ENCODE data around the gene ERC2. TPM values are rescaled to one million over a fixed set of nuclear protein-coding genes. Genes with fewer than 3 reads are reported as not detected.

ERC2 gene
- total RNA-seq, 4 donors from 2014 or later: 5.3 to 8.8 (median 7.8) TPM

DNA sequence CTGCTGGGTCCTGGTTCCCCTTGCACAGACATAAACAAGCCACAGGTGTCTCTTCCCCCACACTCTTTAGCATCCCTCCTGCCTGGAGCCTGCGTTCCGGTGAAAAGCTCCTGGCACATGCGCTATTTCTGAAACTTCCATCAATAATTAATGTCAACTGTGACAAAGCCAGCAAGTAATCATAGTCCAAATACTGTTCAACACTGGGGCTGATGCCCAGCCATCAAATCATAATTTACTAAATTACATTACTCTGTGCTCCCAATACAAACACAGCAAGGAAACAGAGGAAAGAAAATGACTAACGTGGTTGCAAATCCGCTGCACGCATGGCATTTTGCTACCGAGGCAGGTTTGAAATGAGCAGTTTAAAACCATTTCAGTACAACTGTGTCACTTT, 294.7 kb downstream of the ERC2 start:
- DNase-seq: no peak
- intact Hi-C loops (cut with DNase I): no loop called here
- no peaks in the 10 kb centered on the region for H3K36me3 ChIP-seq
- no peak overlapping the region for H3K4me3 ChIP-seq (replicated peaks in 1 of 3)
- H3K27me3 ChIP-seq: no peaks in the 10 kb centered on the region
- TF ChIP-seq POLR2A (IDR thresholded peaks at IDR 0.05): no peak
- no peaks in the 10 kb centered on the region for H3K9me3 ChIP-seq
- no peaks in the 10 kb centered on the region for H3K4me1 ChIP-seq
- no peak overlapping the region for H3K27ac ChIP-seq
- WGBS, 2 donors: 78 to 79% methylated on average over 7 of the region's 7 CpGs

DNA sequence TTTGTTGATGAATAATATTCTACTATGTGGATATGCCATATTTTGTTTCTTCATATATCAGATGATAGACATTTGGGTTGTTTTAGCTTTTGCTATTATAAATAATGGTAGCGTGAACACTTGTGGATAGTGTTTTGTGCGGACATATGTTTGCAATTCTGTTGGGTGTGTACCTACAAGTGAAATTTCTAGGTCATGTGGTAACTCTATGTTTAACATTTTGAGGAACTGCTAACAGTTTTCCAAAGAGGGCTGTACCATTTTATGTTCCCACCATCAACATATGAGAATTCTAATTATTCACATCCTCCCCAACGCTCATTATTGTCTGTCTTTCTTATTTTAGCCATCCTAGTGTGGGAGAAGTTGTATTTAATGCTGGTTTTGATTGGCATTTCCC, 303.8 kb downstream of the ERC2 start:
- no peak for DNase-seq
- no peaks in the 10 kb centered on the region for H3K27me3 ChIP-seq
- H3K27ac ChIP-seq: no peak overlapping the region
- no peaks in the 10 kb centered on the region for H3K36me3 ChIP-seq
- 94% methylated on average over 3 of the region's 3 CpGs for WGBS, 2 donors
- TF ChIP-seq POLR2A (IDR thresholded peaks at IDR 0.05): no peak
- TF ChIP-seq, protein P1, sequence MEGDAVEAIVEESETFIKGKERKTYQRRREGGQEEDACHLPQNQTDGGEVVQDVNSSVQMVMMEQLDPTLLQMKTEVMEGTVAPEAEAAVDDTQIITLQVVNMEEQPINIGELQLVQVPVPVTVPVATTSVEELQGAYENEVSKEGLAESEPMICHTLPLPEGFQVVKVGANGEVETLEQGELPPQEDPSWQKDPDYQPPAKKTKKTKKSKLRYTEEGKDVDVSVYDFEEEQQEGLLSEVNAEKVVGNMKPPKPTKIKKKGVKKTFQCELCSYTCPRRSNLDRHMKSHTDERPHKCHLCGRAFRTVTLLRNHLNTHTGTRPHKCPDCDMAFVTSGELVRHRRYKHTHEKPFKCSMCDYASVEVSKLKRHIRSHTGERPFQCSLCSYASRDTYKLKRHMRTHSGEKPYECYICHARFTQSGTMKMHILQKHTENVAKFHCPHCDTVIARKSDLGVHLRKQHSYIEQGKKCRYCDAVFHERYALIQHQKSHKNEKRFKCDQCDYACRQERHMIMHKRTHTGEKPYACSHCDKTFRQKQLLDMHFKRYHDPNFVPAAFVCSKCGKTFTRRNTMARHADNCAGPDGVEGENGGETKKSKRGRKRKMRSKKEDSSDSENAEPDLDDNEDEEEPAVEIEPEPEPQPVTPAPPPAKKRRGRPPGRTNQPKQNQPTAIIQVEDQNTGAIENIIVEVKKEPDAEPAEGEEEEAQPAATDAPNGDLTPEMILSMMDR (IDR thresholded peaks at IDR 0.05): no peak
- intact Hi-C loops (cut with DNase I): no loop called here
- no peak overlapping the region for H3K4me3 ChIP-seq (replicated peaks in 1 of 3)
- H3K9me3 ChIP-seq: no peaks in the 10 kb centered on the region
- no peaks in the 10 kb centered on the region for H3K4me1 ChIP-seq

DNA sequence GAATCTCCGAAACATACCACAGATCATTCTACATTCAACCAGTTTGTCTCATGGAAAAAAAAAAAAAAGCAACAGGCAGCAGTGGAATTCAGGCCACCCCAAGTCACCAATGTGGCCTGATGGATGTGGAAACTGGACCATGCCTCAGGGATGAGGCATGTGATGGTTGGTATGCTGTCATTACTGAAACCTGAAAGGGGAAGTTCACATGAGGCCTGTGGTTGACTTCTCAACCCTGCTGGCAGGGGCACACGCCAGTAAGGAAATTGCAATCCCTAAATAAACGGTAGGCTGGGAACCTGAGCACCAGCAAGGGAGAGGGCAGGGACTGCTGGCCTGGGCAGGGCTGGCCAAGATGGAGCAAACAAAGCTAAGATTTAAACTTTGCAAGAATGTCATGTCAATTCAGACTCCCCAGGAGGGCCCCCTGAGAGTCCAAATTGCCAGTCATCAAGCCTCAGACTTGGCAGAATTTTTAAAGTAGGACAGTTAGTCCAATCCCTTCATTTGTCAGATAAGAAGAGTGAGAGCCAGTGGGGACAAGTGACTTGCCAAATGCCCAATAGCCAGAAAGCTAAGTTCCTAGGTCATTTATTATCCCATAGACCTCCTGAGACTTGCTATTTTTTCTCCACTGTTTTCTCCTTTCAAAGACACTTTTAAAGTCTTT, 310.4 kb downstream of the ERC2 start:
- H3K4me1 ChIP-seq: no peaks in the 10 kb centered on the region
- no peak overlapping the region for H3K27ac ChIP-seq
- intact Hi-C loops (cut with DNase I): no loop called here
- TF ChIP-seq, protein P1 (IDR thresholded peaks at IDR 0.05): no peak
- TF ChIP-seq POLR2A (IDR thresholded peaks at IDR 0.05): no peak
- no peaks in the 10 kb centered on the region for H3K36me3 ChIP-seq
- peak in 1 of 2 donors; percentile 2 for DNase-seq
- no peaks in the 10 kb centered on the region for H3K9me3 ChIP-seq
- 59 to 76% methylated on average over 3 of the region's 3 CpGs for WGBS, 2 donors
- no peaks in the 10 kb centered on the region for H3K27me3 ChIP-seq
- H3K4me3 ChIP-seq (replicated peaks in 1 of 3): no peak overlapping the region

DNA sequence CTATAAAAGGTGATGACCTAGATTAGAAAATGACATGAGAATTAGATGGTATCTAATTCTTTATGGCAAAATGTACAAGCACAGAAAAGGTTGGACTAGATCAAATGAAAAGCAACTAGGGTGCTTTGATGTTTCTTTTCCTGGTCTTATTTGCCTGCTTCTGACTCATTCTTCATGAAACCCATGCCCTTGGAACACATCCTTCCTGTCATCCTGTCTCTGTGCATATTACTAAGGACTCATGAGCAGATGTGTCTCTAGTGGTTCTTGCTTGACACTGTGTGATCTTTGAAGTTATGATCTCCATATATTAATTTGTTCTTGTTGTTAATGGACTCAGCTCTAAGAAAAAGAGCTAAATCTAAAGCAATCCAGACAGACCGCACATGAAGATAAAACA, 314.0 kb downstream of the ERC2 start:
- no peaks in the 10 kb centered on the region for H3K9me3 ChIP-seq
- DNase-seq: no peak
- no peaks in the 10 kb centered on the region for H3K36me3 ChIP-seq
- H3K4me3 ChIP-seq (replicated peaks in 1 of 3): no peak overlapping the region
- H3K27me3 ChIP-seq: no peaks in the 10 kb centered on the region
- H3K27ac ChIP-seq: no peak overlapping the region
- no peaks in the 10 kb centered on the region for H3K4me1 ChIP-seq
- TF ChIP-seq POLR2A (IDR thresholded peaks at IDR 0.05): no peak
- TF ChIP-seq, protein P1 (IDR thresholded peaks at IDR 0.05): no peak
- intact Hi-C loops (cut with DNase I): no loop called here
- 93 to 97% methylated on average over 1 of the region's 1 CpG for WGBS, 2 donors

DNA sequence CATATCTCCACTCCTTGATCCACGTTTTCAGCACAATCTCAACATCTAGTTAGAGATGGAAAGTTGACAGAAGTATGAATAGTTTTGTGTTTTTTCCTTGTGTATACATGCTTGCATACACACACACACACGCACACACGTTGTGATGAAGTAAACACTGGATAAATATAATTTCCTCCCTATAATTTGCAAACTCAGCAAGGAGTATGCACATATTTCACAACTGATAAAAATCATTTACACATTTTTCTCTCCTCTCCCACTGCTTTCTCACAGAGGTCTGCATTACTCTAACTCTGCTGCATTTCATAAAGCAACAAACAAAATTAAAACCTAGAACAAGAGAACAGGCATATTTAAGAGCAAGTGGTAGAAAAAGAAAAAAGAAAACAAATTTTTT, 320.9 kb downstream of the ERC2 start:
- no peak for TF ChIP-seq POLR2A (IDR thresholded peaks at IDR 0.05)
- TF ChIP-seq, protein P1 (IDR thresholded peaks at IDR 0.05): no peak
- intact Hi-C loops (cut with DNase I): no loop called here
- H3K27me3 ChIP-seq: no peaks in the 10 kb centered on the region
- no peaks in the 10 kb centered on the region for H3K9me3 ChIP-seq
- DNase-seq: no peak
- no peak overlapping the region for H3K27ac ChIP-seq
- no peak overlapping the region for H3K4me3 ChIP-seq (replicated peaks in 1 of 3)
- no peaks in the 10 kb centered on the region for H3K36me3 ChIP-seq
- WGBS, 2 donors: 65 to 73% methylated on average over 3 of the region's 3 CpGs
- no peaks in the 10 kb centered on the region for H3K4me1 ChIP-seq
